ENCODE data around the gene IQCN. TPM values are rescaled to one million over a fixed set of nuclear protein-coding genes. Genes with fewer than 3 reads are reported as not detected.
"Not testable (repeated sequence)": the region's sequence is repeated elsewhere in the genome, so short reads cannot be mapped to it uniquely, and the experiment has no call there.

The IQCN gene
- total RNA-seq, 2 experiments from 2014 or later: 18.1 to 18.7 TPM

DNA sequence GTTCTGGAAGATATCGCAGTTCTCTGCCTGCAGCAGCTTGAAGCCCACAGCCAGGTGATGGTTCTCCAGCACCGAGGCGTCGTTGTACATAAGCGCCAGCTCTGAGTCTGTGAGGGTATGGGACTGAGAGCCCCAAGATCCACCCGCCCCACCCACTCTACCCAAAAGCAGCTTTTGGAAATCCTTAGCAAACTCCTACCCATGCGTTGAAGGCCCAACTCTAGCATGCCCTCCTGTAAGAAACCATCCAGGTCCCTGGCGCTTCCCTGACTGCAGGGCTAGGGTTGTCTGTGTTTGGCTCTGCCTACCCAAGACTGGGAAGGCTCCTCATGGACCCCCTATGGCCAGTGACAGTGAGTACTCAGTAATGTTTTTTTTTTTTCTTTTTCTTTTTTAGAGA, 57.5 kb downstream of the IQCN start:
- Histone ChIP-seq H3K36me3 (ENCODE audit: insufficient read depth, low read length) (no peaks in the 10 kb centered on the region), H3K27me3 (ENCODE audit: control insufficient read depth in 1 of 2, insufficient read depth in 2 of 2, low read length in 2 of 2) (peaks cover 3 to 7% of the 10 kb centered on the region in 2 experiments), H3K27ac (ENCODE audit: low read depth in 1 of 2, low read length in 2 of 2) (no peak overlapping the region), H3K4me3 (ENCODE audit: low read length) (no peak overlapping the region), H3K9me3 (ENCODE audit: control insufficient read depth in 1 of 2, insufficient read depth in 1 of 2, low read length in 2 of 2) (peaks cover 0 to 4% of the 10 kb centered on the region in 2 experiments), H3K4me1 (ENCODE audit: insufficient read depth, low read length) (peaks cover 4% of the 10 kb centered on the region)
- ChIA-PET CTCF (no interaction called here), POLR2A (no interaction called here)
- intact Hi-C loops (cut with DNase I, micrococcal nuclease): no loop called here
- DNase-seq (no peak), ATAC-seq (ENCODE audit: poor library complexity) (no peak)
- H3K4me1 Mint-ChIP-seq (ENCODE audit: low read depth): no peaks in the 10 kb centered on the region
- no peak overlapping the region for H3K4me3 Mint-ChIP-seq
- no peaks in the 10 kb centered on the region for H3K36me3 Mint-ChIP-seq (ENCODE audit: low read depth)
- H3K9me3 Mint-ChIP-seq: no peaks in the 10 kb centered on the region
- peaks cover 21% of the 10 kb centered on the region for H3K27me3 Mint-ChIP-seq
- TF ChIP-seq, protein P1, sequence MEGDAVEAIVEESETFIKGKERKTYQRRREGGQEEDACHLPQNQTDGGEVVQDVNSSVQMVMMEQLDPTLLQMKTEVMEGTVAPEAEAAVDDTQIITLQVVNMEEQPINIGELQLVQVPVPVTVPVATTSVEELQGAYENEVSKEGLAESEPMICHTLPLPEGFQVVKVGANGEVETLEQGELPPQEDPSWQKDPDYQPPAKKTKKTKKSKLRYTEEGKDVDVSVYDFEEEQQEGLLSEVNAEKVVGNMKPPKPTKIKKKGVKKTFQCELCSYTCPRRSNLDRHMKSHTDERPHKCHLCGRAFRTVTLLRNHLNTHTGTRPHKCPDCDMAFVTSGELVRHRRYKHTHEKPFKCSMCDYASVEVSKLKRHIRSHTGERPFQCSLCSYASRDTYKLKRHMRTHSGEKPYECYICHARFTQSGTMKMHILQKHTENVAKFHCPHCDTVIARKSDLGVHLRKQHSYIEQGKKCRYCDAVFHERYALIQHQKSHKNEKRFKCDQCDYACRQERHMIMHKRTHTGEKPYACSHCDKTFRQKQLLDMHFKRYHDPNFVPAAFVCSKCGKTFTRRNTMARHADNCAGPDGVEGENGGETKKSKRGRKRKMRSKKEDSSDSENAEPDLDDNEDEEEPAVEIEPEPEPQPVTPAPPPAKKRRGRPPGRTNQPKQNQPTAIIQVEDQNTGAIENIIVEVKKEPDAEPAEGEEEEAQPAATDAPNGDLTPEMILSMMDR (IDR thresholded peaks at IDR 0.05): no peak
- no peak overlapping the region for H3K27ac Mint-ChIP-seq

GRCh38 chr19:18214779-18215433, 59.3 kb downstream of the IQCN start:
- intact Hi-C loops (cut with DNase I, micrococcal nuclease): no loop called here
- POLR2A ChIA-PET: no interaction called here
- CTCF ChIA-PET: no interaction called here

GRCh38 chr19:18211683-18212082, 62.6 kb downstream of the IQCN start:
- Mint-ChIP-seq H3K9me3 (no peaks in the 10 kb centered on the region), H3K4me3 (no peak overlapping the region), H3K27ac (no peak overlapping the region), H3K27me3 (peaks cover 17% of the 10 kb centered on the region), H3K36me3 (ENCODE audit: low read depth) (no peaks in the 10 kb centered on the region), H3K4me1 (ENCODE audit: low read depth) (no peaks in the 10 kb centered on the region)
- intact Hi-C loops (cut with DNase I, micrococcal nuclease): no loop called here
- TF ChIP-seq, protein P1 (IDR thresholded peaks at IDR 0.05): no peak
- Histone ChIP-seq H3K4me1 (ENCODE audit: insufficient read depth, low read length) (peaks cover 3% of the 10 kb centered on the region), H3K27ac (ENCODE audit: low read depth in 1 of 2, low read length in 2 of 2) (no peak overlapping the region), H3K27me3 (ENCODE audit: control insufficient read depth in 1 of 2, insufficient read depth in 2 of 2, low read length in 2 of 2) (no peaks in the 10 kb centered on the region), H3K36me3 (ENCODE audit: insufficient read depth, low read length) (no peaks in the 10 kb centered on the region), H3K4me3 (ENCODE audit: low read length) (no peak overlapping the region), H3K9me3 (ENCODE audit: control insufficient read depth in 1 of 2, insufficient read depth in 1 of 2, low read length in 2 of 2) (no peaks in the 10 kb centered on the region)
- DNase-seq (no peak), ATAC-seq (ENCODE audit: poor library complexity) (no peak)
- ChIA-PET CTCF (no interaction called here), POLR2A (no interaction called here)

More at GRCh38 chr19:18214779-18215433, 59.3 kb downstream of the IQCN start:
- Histone ChIP-seq H3K27me3 (ENCODE audit: control insufficient read depth in 1 of 2, insufficient read depth in 2 of 2, low read length in 2 of 2) (peaks cover 0 to 3% of the 10 kb centered on the region in 2 experiments), H3K27ac (ENCODE audit: low read depth in 1 of 2, low read length in 2 of 2) (no peak overlapping the region), H3K4me1 (ENCODE audit: insufficient read depth, low read length) (no peaks in the 10 kb centered on the region), H3K9me3 (ENCODE audit: control insufficient read depth in 1 of 2, insufficient read depth in 1 of 2, low read length in 2 of 2) (no peaks in the 10 kb centered on the region), H3K4me3 (ENCODE audit: low read length) (no peak overlapping the region), H3K36me3 (ENCODE audit: insufficient read depth, low read length) (no peaks in the 10 kb centered on the region)
- TF ChIP-seq, protein P1 (IDR thresholded peaks at IDR 0.05): no peak
- H3K4me3 Mint-ChIP-seq: no peak overlapping the region
- H3K36me3 Mint-ChIP-seq (ENCODE audit: low read depth): no peaks in the 10 kb centered on the region
- DNase-seq (no peak), ATAC-seq (ENCODE audit: poor library complexity) (peak; percentile 32)
- no peak overlapping the region for H3K27ac Mint-ChIP-seq
- H3K9me3 Mint-ChIP-seq: no peaks in the 10 kb centered on the region
- peaks cover 15% of the 10 kb centered on the region for H3K27me3 Mint-ChIP-seq
- no peaks in the 10 kb centered on the region for H3K4me1 Mint-ChIP-seq (ENCODE audit: low read depth)

DNA sequence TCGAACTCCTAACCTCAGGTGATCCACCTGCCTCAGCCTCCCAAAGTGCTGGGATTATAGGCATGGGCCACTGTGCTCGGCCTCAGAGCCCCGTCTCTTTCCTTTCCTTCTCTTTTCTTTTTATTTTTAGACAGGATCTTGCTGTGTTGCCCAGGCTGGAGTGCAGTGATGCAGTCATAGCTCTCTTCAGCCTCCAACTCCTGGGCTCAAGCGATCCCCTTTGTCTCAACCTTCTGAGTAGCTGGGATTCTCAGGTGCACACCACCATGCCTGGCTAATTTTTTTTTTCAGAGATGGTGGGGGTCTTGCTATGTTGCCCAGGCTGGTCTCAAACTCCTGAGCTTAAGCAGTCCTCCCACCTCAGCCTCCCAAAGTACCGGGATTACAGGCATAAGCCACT, 64.3 kb downstream of the IQCN start:
- CTCF ChIA-PET: interaction anchor here (3.2 kb wide), 1 partner anchor 42 kb away, joined by 19 read pairs; no protein-coding TSS in a partner anchor
- H3K9me3 ChIP-seq (ENCODE audit: control insufficient read depth in 1 of 2, insufficient read depth in 1 of 2, low read length in 2 of 2); H3K36me3 ChIP-seq (ENCODE audit: insufficient read depth, low read length); H3K27ac ChIP-seq (ENCODE audit: low read depth in 1 of 2, low read length in 2 of 2); H3K27me3 ChIP-seq (ENCODE audit: control insufficient read depth in 1 of 2, insufficient read depth in 2 of 2, low read length in 2 of 2); H3K9me3 Mint-ChIP-seq; DNase-seq; H3K4me1 Mint-ChIP-seq (ENCODE audit: low read depth); ATAC-seq (ENCODE audit: poor library complexity); H3K27ac Mint-ChIP-seq; H3K4me3 ChIP-seq (ENCODE audit: low read length); H3K36me3 Mint-ChIP-seq (ENCODE audit: low read depth); H3K4me3 Mint-ChIP-seq: not testable (repeated sequence)
- POLR2A ChIA-PET: interaction anchor here (0.5 kb wide), 1 partner anchor 683 kb away, joined by 3 read pairs; a partner anchor contains a TSS
- intact Hi-C loops (cut with DNase I, micrococcal nuclease): loop anchor here in 1 of 2 experiments (5.0 kb wide), 1 partner anchor 117 kb away; no protein-coding TSS in a partner anchor
- H3K27me3 Mint-ChIP-seq: peaks cover 14% of the 10 kb centered on the region
- H3K4me1 ChIP-seq (ENCODE audit: insufficient read depth, low read length): peaks cover 11% of the 10 kb centered on the region

All from CD4-positive, alpha-beta T cell (primary cell).